Stimulated activated naive CD8-positive, alpha-beta T cell treated with anti-CD3 and anti-CD28 coated beads, Interleukin-15, Interleukin-2, amounts not matched to agents 100 ng/mL and 50 ng/mL, for 24 hours (primary cell): Measurements from ENCODE around the gene C8B.

ENCODE experiments used
- H3K27ac Mint-ChIP-seq: one replicate; pipeline ENCODE4 v1.8.0; 2021; ENCODE audit warnings: mild to moderate bottlenecking, mixed read lengths
- H3K27me3 Mint-ChIP-seq: one replicate; pipeline ENCODE4 v1.8.0; 2021; ENCODE audit warnings: mixed read lengths
- H3K36me3 Mint-ChIP-seq: one replicate; pipeline ENCODE4 v1.8.0; 2021; ENCODE audit warnings: low read depth, mixed read lengths
- H3K4me1 Mint-ChIP-seq: one replicate; pipeline ENCODE4 v1.8.0; 2021; ENCODE audit warnings: low read depth, mixed read lengths
- H3K4me3 Mint-ChIP-seq: one replicate; pipeline ENCODE4 v1.8.0; 2021; ENCODE audit warnings: mild to moderate bottlenecking, mixed read lengths
- H3K9me3 Mint-ChIP-seq: one replicate; pipeline ENCODE4 v1.8.0; 2021; ENCODE audit warnings: mixed read lengths

Gene C8B

DNA sequence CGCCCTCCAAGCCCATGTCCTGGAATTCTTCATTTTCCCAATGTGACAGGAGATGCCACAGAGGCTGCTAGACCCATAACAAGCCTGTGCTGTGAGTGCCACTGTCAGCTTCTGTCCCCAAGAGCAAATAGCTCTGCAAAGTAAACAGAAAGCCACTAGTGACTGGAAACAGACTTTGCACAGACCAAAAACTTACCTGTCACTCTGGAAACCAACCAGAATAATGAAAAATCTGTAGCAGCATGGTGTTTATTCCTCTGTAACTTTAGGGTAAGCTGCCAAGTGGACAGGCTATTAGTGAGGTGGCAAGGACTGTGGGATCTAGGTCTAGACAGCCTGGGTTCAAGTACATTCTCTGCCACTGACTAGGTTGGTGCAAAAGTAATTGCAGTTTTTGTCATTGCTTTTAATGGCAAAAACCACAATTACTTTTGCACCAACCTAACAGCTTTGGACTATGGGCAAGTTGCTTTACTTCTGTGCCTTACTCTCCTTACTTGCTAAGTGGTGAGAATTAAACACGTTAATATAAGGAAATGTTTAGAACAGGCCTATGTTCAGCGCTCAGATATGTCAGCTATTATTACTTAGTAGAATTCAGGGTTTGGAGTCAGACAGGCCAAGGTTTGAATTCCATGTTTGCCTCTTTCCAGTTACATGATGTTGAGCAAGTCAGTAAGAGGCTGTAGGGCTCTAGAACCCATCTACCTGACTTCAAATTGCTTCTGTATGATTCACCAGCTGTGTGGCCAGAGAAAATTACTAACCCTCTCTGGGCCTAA is at the start of gene C8B:
Gene C8B (minus strand): TSS at position 100 of the 782 bp plus-strand sequence. CDS start 67 bp downstream, at position 33.
- H3K27me3 Mint-ChIP-seq = no peaks in the 10 kb centered on the region
- H3K36me3 Mint-ChIP-seq = no peaks in the 10 kb centered on the region
- no peaks in the 10 kb centered on the region for H3K4me1 Mint-ChIP-seq
- H3K4me3 Mint-ChIP-seq = no peak within 1 kb of the TSS
- H3K9me3 Mint-ChIP-seq = no peaks in the 10 kb centered on the region
- no peak within 1 kb of the TSS for H3K27ac Mint-ChIP-seq

- H3K27me3 Mint-ChIP-seq = peaks cover 5% of the 10 kb centered on the region
- H3K4me1 Mint-ChIP-seq = no peaks in the 10 kb centered on the region
- no peaks in the 10 kb centered on the region for H3K36me3 Mint-ChIP-seq
- H3K9me3 Mint-ChIP-seq = no peaks in the 10 kb centered on the region
- no peak overlapping the region for H3K27ac Mint-ChIP-seq
- no peak overlapping the region for H3K4me3 Mint-ChIP-seq
Observed at GRCh38 chr1:57015071-57015470, 49.3 kb upstream of the C8B start.

DNA sequence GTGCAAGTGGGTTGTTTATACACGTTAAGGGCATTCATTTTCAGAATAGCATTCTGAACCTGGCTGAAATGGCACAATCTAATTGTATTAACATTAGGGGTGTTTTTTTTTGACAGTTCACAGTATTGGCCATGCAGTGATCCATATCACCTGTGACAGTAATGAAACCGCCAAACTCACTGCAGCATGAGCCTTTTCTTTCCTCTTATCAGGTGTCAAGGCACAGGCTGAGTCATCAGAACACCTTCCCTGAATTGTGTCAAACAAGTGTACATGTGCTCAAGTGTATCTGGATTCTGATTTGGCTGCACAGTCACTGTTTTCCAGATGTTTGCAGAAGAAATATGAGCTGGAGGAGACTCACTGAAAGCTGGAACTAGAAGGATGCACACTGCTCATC is 47.7 kb upstream of the C8B start:
- Mint-ChIP-seq H3K27me3 (no peaks in the 10 kb centered on the region), H3K27ac (no peak overlapping the region), H3K4me3 (no peak overlapping the region), H3K36me3 (no peaks in the 10 kb centered on the region), H3K4me1 (no peaks in the 10 kb centered on the region), H3K9me3 (no peaks in the 10 kb centered on the region)

DNA sequence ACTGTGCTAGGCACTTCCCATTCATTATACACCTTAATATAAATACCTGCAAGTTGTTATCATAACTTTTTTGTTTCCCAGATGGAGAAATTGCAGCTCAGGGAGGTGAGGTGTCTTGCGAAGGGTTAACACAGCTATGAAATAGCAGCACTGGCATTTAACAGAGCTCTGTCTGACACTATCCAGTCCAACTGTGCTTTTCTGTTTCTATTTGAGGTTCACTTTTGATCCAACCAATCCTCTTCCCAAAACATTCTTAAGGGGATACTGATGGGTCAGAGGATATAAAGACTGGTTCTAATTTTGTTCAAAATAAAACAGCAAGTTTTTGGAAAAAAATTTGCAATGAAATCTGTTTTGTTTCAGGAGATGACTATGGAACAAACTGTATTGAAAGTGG is 46.5 kb upstream of the C8B start:
- no peaks in the 10 kb centered on the region for H3K27me3 Mint-ChIP-seq
- H3K36me3 Mint-ChIP-seq = no peaks in the 10 kb centered on the region
- no peaks in the 10 kb centered on the region for H3K4me1 Mint-ChIP-seq
- no peaks in the 10 kb centered on the region for H3K9me3 Mint-ChIP-seq
- H3K4me3 Mint-ChIP-seq = no peak overlapping the region
- H3K27ac Mint-ChIP-seq = no peak overlapping the region

DNA sequence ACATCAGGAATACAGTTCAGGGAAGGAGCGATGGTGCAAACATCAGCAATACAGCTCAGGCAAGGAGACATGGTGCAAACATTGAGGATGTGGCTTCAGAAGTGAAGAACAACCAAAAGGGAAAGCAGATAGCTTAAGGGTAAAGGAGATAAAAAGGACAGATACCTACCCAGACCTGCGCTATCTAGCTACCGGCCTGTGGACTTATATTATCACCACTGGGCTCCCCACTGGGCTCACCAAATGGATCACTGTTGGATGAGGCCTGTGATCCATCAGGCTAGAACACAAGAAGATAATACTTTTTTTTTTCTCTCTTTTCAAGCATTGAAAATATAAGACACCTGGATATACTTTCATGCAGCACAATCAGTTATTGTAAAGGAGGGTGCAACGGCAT is 44.7 kb upstream of the C8B start:
- Mint-ChIP-seq H3K36me3 (no peaks in the 10 kb centered on the region), H3K27ac (no peak overlapping the region), H3K27me3 (no peaks in the 10 kb centered on the region), H3K4me1 (no peaks in the 10 kb centered on the region), H3K4me3 (no peak overlapping the region), H3K9me3 (no peaks in the 10 kb centered on the region)

- Mint-ChIP-seq H3K27me3 (no peaks in the 10 kb centered on the region), H3K4me1 (no peaks in the 10 kb centered on the region), H3K4me3 (no peak overlapping the region), H3K36me3 (no peaks in the 10 kb centered on the region), H3K27ac (no peak overlapping the region), H3K9me3 (no peaks in the 10 kb centered on the region)
Observed at GRCh38 chr1:57007948-57008347, 42.1 kb upstream of the C8B start.

GRCh38 chr1:57007472-57007871 is 41.7 kb upstream of the C8B start:
- H3K27me3 Mint-ChIP-seq = no peaks in the 10 kb centered on the region
- H3K36me3 Mint-ChIP-seq = no peaks in the 10 kb centered on the region
- no peaks in the 10 kb centered on the region for H3K4me1 Mint-ChIP-seq
- no peak overlapping the region for H3K4me3 Mint-ChIP-seq
- H3K9me3 Mint-ChIP-seq = no peaks in the 10 kb centered on the region
- H3K27ac Mint-ChIP-seq = no peak overlapping the region

DNA sequence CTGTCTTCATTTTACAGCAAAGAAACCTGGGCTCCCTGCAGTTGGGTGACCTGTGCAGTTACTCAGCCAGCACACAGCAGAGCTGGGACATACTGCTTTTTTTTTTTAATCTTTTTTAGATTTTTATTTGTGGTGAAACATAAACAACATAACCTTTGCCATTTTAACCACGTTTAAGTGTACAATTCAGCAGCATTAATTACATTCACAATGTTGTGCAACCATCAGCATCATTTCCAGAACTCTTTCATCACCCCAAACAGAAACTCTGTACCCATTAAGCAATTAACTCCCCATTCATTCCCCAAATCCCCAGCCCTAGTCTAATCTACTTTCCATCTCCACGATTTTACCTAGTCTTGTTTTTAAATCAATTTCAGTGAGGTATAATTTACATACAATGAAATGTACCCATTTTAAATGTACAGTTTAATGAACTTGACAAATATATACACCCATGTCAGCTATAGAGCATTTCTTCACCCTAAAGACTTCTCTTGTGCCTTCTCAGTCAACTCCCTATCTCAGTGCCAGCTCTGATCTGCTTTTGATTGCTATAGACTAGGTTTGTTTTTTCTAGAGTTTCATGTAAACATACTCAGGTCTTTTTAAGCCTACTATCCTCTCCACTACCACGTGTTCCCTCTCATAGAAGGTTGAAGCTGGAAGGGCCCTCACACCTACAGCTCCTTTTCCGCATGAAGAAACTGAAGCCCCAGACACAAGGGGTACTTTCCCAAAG is 37.8 kb upstream of the C8B start:
- H3K36me3 Mint-ChIP-seq = no peaks in the 10 kb centered on the region
- H3K4me1 Mint-ChIP-seq = no peaks in the 10 kb centered on the region
- no peaks in the 10 kb centered on the region for H3K27me3 Mint-ChIP-seq
- H3K4me3 Mint-ChIP-seq = no peak overlapping the region
- H3K27ac Mint-ChIP-seq = no peak overlapping the region
- peaks cover 7% of the 10 kb centered on the region for H3K9me3 Mint-ChIP-seq

DNA sequence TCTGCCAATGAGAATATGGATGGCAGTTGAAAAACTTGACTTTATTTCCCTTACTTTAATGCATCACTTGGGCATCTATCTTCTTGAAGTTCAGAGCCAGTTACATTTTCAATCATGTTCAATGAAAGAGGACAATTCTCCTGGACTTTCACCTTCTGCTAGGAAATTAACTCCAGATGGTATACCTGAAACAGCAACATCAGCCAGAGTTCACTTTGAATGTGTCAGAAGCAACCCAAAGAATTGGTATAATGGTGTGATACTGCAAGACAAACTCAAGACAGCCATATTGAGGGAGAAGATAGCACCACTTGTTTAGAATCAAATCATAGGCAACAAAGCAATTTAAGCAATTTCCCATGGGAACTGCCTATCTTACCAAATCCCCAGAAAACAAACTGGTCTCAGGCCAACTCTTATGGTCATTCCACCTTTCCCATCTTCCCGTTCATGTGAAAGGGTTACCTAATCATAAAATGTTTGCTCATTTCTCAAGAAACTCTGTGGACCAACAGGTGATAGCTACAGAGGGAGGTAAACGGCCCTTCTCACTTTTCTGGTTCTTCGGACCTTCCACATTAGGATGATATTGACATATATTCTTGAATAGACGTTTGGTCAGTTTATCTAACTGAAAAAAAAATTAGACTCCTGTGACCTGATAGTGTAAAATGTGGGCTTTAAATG is 29.7 kb upstream of the C8B start:
- peaks cover 18% of the 10 kb centered on the region for H3K27me3 Mint-ChIP-seq
- no peak overlapping the region for H3K27ac Mint-ChIP-seq

GRCh38 chr1:56993475-56993874 is 27.7 kb upstream of the C8B start:
- Mint-ChIP-seq H3K4me1 (no peaks in the 10 kb centered on the region), H3K27me3 (peaks cover 21% of the 10 kb centered on the region), H3K36me3 (no peaks in the 10 kb centered on the region), H3K4me3 (no peak overlapping the region), H3K27ac (no peak overlapping the region), H3K9me3 (no peaks in the 10 kb centered on the region)

More for the DNA sequence above, 29.7 kb upstream of the C8B start:
- H3K9me3 Mint-ChIP-seq = peaks cover 4% of the 10 kb centered on the region
- no peaks in the 10 kb centered on the region for H3K36me3 Mint-ChIP-seq
- no peaks in the 10 kb centered on the region for H3K4me1 Mint-ChIP-seq
- H3K4me3 Mint-ChIP-seq = no peak overlapping the region

GRCh38 chr1:56992318-56993125 is 26.7 kb upstream of the C8B start:
- H3K4me3 Mint-ChIP-seq = no peak overlapping the region
- no peaks in the 10 kb centered on the region for H3K9me3 Mint-ChIP-seq
- H3K4me1 Mint-ChIP-seq = no peaks in the 10 kb centered on the region
- peaks cover 21% of the 10 kb centered on the region for H3K27me3 Mint-ChIP-seq
- no peak overlapping the region for H3K27ac Mint-ChIP-seq
- no peaks in the 10 kb centered on the region for H3K36me3 Mint-ChIP-seq

- no peak overlapping the region for H3K27ac Mint-ChIP-seq
- peaks cover 21% of the 10 kb centered on the region for H3K27me3 Mint-ChIP-seq
- no peaks in the 10 kb centered on the region for H3K9me3 Mint-ChIP-seq
- no peaks in the 10 kb centered on the region for H3K36me3 Mint-ChIP-seq
- no peaks in the 10 kb centered on the region for H3K4me1 Mint-ChIP-seq
- H3K4me3 Mint-ChIP-seq = no peak overlapping the region
Observed at GRCh38 chr1:56991576-56991975, 25.8 kb upstream of the C8B start.

DNA sequence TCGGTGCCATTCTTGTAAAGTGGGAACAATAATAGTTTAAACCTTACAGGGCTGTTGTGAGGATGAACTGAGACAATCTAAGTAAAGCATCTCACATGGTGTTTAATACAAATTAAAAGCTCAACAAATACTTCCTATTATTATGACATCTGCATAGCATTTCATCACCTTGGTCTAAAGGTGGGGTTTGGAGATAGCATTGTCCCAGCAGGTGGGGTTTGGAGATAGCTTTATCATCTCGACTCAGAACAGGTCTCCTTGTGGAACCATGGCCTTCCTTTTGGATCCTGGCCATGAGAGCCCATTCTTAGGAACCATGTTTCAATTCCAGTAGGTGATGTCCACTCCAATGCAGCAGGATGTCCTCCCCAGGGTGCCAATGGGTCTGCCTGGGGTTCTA is 20.6 kb upstream of the C8B start:
- Mint-ChIP-seq H3K9me3 (no peaks in the 10 kb centered on the region), H3K36me3 (no peaks in the 10 kb centered on the region), H3K27me3 (peaks cover 3% of the 10 kb centered on the region), H3K4me1 (no peaks in the 10 kb centered on the region), H3K4me3 (no peak overlapping the region), H3K27ac (no peak overlapping the region)

GRCh38 chr1:56985857-56986256 is 20.0 kb upstream of the C8B start:
- Mint-ChIP-seq H3K27me3 (peaks cover 3% of the 10 kb centered on the region), H3K9me3 (no peaks in the 10 kb centered on the region), H3K27ac (no peak overlapping the region), H3K4me1 (no peaks in the 10 kb centered on the region), H3K36me3 (no peaks in the 10 kb centered on the region), H3K4me3 (no peak overlapping the region)
